Neural crest cell (in vitro differentiated cells): ENCODE results near the gene BDKRB2. TPM values are rescaled to one million over a fixed set of nuclear protein-coding genes. Genes with fewer than 3 reads are reported as not detected.

ENCODE experiments used
- DNase-seq: peaks from one replicate; pipeline ENCODE4 v3.0.0; 2021; ENCODE audit warnings: low read depth, mixed read lengths, low spot score
- H3K27ac Mint-ChIP-seq: one replicate; pipeline ENCODE4 v1.8.0; 2021; ENCODE audit warnings: mild to moderate bottlenecking, mixed read lengths; ENCODE audit not compliant: unreplicated experiment
- H3K27me3 Mint-ChIP-seq: 2 replicates; pipeline ENCODE4 v1.8.0; 2021; ENCODE audit warnings: low read depth, mild to moderate bottlenecking, mixed read lengths
- H3K36me3 Mint-ChIP-seq: 2 replicates; pipeline ENCODE4 v1.8.0; 2021; ENCODE audit warnings: low read depth, mild to moderate bottlenecking, mixed read lengths
- H3K4me1 Mint-ChIP-seq: 2 replicates; pipeline ENCODE4 v1.8.0; 2021; ENCODE audit warnings: mixed read lengths
- H3K4me3 Mint-ChIP-seq: one replicate; pipeline ENCODE4 v1.8.0; 2021; ENCODE audit warnings: mild to moderate bottlenecking, mixed read lengths
- H3K9me3 Mint-ChIP-seq: 2 replicates; pipeline ENCODE4 v1.8.0; 2021; ENCODE audit warnings: mixed read lengths
- CTCF ChIP-seq: fragments of 200-600 bp; sonication (generic); conservative IDR thresholded peaks from 2 replicates; pipeline ENCODE4 v1.5.0; 2021; ENCODE audit warnings: antibody characterized with exemption, mild to moderate bottlenecking
- total RNA-seq: library from RNA; stranded (reverse); gene quantifications from 2 replicates; pipeline ENCODE4 v1.2.1, GENCODE V29; 2021

The BDKRB2 gene
- total RNA-seq, 1 donor from 2014 or later, result 0.09 TPM

GRCh38 chr14:96271421-96271762 lies 66.8 kb downstream of the BDKRB2 start:
- Mint-ChIP-seq H3K36me3 (no peaks in the 10 kb centered on the region), H3K27ac (no peak overlapping the region), H3K4me1 (peaks cover 6% of the 10 kb centered on the region), H3K4me3 (no peak overlapping the region), H3K9me3 (peaks cover 4% of the 10 kb centered on the region), H3K27me3 (no peaks in the 10 kb centered on the region)
- TF ChIP-seq CTCF, result no peak
- no peak for DNase-seq

- no peak overlapping the region for H3K27ac Mint-ChIP-seq
- no peak overlapping the region for H3K4me3 Mint-ChIP-seq
- H3K4me1 Mint-ChIP-seq, result peaks cover 6% of the 10 kb centered on the region
- no peak for TF ChIP-seq CTCF
- DNase-seq, result no peak
- H3K36me3 Mint-ChIP-seq, result peaks cover 2% of the 10 kb centered on the region
- H3K27me3 Mint-ChIP-seq, result no peaks in the 10 kb centered on the region
- H3K9me3 Mint-ChIP-seq, result peaks cover 4% of the 10 kb centered on the region
These were observed 68.3 kb downstream of the BDKRB2 start for GRCh38 chr14:96272777-96273473.

- H3K27ac Mint-ChIP-seq, result no peak overlapping the region
- H3K9me3 Mint-ChIP-seq, result peaks cover 4% of the 10 kb centered on the region
- no peak for DNase-seq
- TF ChIP-seq CTCF, result no peak
- H3K36me3 Mint-ChIP-seq, result peaks cover 2% of the 10 kb centered on the region
- H3K27me3 Mint-ChIP-seq, result no peaks in the 10 kb centered on the region
- no peak overlapping the region for H3K4me3 Mint-ChIP-seq
- H3K4me1 Mint-ChIP-seq, result peaks cover 6% of the 10 kb centered on the region
These were observed 69.0 kb downstream of the BDKRB2 start for GRCh38 chr14:96273629-96274028.

- no peak overlapping the region for H3K4me3 Mint-ChIP-seq
- H3K27ac Mint-ChIP-seq, result no peak overlapping the region
- no peaks in the 10 kb centered on the region for H3K27me3 Mint-ChIP-seq
- H3K4me1 Mint-ChIP-seq, result peaks cover 6% of the 10 kb centered on the region
- peaks cover 4% of the 10 kb centered on the region for H3K9me3 Mint-ChIP-seq
- peaks cover 2% of the 10 kb centered on the region for H3K36me3 Mint-ChIP-seq
- DNase-seq, result no peak
- TF ChIP-seq CTCF, result no peak
These were observed 69.5 kb downstream of the BDKRB2 start for GRCh38 chr14:96274122-96274521.

GRCh38 chr14:96274543-96274942 lies 69.9 kb downstream of the BDKRB2 start:
- DNase-seq, result no peak
- H3K4me1 Mint-ChIP-seq, result peaks cover 6% of the 10 kb centered on the region
- H3K27ac Mint-ChIP-seq, result no peak overlapping the region
- no peak for TF ChIP-seq CTCF
- peaks cover 5% of the 10 kb centered on the region for H3K36me3 Mint-ChIP-seq
- no peaks in the 10 kb centered on the region for H3K27me3 Mint-ChIP-seq
- H3K4me3 Mint-ChIP-seq, result no peak overlapping the region
- H3K9me3 Mint-ChIP-seq, result peaks cover 4% of the 10 kb centered on the region
